GM19099 (cell line): Measurements from ENCODE around the gene GPR146.

Experiments used
- POLR2A ChIP-seq: IDR thresholded peaks from 3 replicates; pipeline ENCODE4 v1.6.1; 2011; ENCODE audit warnings: low read depth; ENCODE audit not compliant: insufficient read length; ENCODE audit errors: extremely low read depth

GPR146 gene

DNA sequence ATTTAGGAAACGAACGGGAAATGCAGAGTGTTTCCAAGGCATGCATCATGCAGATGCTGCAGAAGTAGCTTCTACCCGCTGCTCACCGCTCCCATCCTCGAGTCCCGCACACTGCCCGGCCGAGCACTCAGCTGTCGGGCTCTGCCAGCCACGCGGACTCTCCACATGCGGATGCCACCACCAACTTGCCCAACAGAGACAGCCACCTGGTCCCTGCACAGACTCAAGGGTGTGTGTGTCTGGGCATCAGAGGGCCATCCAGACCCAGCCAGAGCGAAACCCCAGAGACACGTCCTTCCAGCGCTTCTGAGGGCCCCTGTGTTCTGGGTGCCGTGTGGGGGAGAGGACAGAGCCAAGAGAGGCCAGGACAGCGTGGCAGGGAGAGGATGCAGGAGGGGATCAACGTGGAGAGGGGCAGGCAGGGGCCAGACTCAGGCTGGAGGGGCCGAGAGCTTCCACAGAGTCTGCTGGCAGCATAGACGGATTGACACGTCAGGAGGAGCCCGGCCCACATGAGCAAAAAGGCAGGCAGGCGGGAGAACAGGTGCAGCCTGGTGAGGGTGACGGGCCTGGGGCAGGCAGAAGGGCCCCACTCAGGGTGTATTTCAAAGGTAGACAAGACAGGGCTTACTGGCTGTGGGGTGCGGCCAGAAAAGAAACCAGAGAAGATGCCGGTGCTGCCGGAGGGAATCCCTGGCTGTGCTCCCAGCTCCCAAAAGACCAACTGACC lies 61.9 kb downstream of the GPR146 start:
- TF ChIP-seq POLR2A, result no peak

- TF ChIP-seq POLR2A, result no peak
Observed at GRCh38 chr7:1106793-1107421, 62.6 kb downstream of the GPR146 start.

GRCh38 chr7:1108264-1108920 lies 64.0 kb downstream of the GPR146 start:
- TF ChIP-seq POLR2A, result no peak
